8988T (cell line): Measurements from ENCODE around the gene SLC25A5.
A peak's percentile ranks its signal among the peaks of the same experiment; 100 is the strongest.
"Not testable (repeated sequence)": the region's sequence is repeated elsewhere in the genome, so short reads cannot be mapped to it uniquely, and the experiment has no call there.

ENCODE experiments used
- DNase-seq: peaks from one replicate; pipeline ENCODE4 v3.0.0; 2011

Gene SLC25A5

DNA sequence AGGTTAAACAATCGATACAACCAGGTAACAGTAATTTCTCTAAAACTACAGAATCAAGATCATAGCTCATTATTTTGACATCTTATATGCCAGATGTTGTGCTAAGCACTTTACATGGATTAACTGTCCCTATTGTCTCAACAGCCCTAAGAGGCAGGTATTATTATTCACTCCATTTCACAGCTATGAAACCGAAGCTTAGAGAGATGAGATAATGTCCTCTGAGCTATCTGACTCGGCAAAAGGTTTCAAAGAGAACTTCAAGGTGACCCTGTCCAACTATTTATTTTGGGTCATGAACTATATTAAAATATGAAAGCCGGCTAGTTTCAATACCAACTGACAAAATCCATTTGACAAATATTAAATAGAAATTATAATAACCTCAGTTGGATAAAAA, 10.3 kb downstream of the SLC25A5 start:
- DNase-seq, result no peak

DNA sequence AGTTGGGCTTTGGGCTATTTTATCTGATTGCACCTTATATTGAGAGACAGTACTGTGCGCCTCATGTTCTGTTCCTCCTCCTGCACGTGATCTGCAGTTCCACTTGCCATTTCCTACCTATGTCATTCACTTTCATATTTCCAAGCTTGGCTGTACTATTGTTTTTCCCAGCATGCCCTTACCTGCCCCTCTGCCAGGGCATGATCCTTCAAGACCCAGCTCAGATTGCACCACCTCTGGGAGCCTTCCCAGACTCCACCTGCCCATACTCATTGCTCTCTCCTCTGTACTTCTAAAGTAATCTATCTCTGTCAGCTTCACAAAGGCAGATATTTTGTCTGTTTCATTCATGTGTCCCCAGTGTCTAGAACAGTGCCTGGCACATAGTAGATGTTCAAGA, 11.6 kb downstream of the SLC25A5 start:
- DNase-seq, result no peak

DNA sequence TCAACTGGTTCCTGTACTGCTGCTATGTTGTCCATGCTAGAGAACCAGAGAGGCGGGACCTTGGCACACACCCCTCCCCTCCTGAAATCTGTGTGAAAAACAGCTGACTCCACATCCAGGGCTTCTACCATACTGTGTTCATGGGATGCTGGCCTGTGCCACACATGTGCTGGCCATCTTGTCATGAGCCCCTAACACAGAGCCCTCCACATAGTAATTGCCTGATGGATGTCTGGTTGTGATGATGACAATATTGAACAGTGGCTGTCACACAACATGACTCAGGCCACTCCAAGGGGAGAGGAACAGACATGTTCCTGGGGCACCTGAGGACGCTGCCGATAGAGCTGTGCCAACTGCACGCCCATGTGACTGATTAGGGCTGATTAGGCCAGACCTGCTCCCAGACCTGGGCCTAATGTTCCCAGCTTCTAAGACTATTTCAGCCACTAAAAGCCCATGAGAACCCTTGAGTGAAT, 13.1 kb downstream of the SLC25A5 start:
- DNase-seq, result no peak

DNA sequence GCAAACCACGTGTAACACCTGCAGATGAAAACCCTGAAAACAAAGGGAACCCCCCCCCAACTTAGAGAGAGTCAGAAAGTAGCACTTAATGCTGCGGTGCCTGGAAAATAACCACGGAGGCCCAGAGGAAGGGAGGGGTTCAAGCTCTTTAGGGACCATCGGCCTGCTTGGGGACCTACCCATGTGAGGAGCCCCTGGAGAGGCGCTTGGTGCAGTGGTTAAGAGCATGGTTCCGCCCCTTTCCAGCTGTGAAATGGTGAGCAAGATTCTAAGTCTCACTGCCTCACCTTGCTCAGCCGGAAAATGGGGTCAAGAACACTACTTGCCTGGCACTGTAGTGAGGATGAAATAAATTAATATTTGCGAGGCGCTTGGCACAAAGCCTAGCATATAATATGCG, 13.8 kb downstream of the SLC25A5 start:
- no peak for DNase-seq

GRCh38 chrX:119482481-119483480, 14.5 kb downstream of the SLC25A5 start:
- DNase-seq, result peak; percentile 45

DNA sequence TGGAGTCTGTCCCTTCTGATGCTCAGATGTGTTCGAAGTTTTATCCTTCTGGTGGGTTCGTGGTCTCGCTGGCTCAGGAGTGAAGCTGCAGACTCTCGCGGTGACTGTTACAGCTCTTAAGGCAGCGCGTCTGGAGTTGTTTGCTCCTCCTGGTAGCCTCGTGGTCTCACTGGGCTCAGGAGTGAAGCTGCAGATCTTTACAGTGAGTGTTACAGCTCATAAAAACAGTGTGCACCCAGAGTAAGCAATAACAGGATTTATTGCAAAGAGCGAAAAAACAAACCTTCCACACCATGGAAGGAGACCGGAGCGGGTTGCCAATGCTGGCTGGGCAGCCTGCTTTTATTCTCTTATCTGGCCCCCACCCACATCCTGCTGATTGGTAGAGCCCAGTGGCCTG, 18.5 kb downstream of the SLC25A5 start:
- DNase-seq, result no peak

GRCh38 chrX:119487766-119488165, 19.5 kb downstream of the SLC25A5 start:
- not testable (repeated sequence) for DNase-seq

DNA sequence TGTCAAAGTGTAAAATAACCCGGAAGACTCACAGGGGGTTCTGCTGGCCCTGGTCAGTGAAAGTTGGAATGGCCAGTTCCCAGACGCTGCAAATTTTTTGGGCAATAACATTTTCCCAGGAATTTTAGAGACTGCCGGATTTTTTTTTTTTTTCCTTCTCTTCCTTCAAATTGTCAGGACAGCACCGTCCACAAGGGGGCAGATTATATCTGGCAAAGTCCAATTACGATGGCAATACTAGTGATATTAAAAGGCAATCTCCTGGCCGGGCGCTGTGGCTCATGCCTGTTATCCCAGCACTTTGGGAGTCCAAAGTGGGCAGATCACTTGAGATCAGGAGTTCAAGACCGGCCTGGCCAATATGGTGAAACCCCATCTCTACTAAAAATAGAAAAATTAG, 20.5 kb downstream of the SLC25A5 start:
- DNase-seq, result peak; percentile 46

DNA sequence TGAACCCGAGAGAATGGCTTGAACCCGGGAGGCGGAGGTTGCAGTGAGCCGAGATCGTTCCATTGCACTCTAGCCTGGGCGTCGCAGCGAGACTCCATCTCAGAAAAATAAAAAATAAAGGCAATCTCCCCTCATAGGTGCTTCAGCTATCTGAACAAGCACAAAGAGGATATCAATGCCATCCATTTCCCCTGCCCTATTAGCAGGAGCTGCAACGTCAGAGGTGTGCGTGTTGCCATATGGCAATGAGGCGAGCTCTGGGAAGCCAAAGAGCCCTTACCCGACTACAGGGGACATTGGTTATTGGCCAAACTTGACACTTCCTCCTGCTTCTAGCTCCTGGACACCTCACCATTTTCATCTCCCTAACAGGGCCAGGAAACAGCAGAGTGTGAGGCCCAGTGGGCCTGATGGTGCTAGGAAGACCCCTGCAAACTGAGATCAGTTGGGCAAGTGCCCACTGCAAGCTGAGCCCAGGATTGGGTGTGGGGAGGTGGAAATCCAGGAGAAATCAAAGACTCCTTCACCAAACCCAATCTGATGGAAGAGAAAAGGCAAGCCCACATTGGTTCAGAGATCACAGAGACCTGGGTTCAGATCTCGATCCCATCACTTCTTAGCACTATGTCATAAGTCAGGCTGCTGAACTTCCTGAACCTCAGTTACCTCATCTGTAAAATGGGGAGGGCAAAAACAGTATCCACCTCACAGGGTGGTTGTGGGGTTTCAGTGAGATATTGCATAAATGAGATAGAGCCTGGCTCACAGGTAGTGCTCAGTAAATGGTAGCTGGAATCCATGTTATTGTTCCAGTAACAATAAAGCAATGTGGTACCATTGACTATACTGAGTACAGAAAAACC, 21.2 kb downstream of the SLC25A5 start:
- DNase-seq, result no peak

DNA sequence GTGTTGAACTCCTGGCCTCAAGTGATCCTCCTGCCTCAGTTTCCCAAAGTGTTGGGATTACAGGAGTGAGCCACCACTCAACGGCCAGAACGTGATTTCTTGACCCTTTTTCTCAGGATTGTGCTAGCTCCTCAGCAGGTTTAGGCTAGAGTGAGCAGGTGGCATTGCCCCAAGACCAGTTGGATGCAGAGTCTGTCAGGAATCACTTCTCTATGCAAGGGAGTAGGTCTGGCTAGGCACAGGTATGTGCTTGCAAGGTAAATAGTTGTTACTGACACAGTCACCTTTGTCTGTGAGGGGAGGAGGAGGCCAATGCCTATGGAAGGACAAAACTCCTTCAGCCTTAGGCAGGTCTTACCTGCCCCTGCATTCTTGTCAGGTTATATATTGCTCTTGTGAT, 24.2 kb downstream of the SLC25A5 start:
- no peak for DNase-seq

- DNase-seq, result not testable (repeated sequence)
These were observed 25.7 kb downstream of the SLC25A5 start for GRCh38 chrX:119493851-119494495.

DNA sequence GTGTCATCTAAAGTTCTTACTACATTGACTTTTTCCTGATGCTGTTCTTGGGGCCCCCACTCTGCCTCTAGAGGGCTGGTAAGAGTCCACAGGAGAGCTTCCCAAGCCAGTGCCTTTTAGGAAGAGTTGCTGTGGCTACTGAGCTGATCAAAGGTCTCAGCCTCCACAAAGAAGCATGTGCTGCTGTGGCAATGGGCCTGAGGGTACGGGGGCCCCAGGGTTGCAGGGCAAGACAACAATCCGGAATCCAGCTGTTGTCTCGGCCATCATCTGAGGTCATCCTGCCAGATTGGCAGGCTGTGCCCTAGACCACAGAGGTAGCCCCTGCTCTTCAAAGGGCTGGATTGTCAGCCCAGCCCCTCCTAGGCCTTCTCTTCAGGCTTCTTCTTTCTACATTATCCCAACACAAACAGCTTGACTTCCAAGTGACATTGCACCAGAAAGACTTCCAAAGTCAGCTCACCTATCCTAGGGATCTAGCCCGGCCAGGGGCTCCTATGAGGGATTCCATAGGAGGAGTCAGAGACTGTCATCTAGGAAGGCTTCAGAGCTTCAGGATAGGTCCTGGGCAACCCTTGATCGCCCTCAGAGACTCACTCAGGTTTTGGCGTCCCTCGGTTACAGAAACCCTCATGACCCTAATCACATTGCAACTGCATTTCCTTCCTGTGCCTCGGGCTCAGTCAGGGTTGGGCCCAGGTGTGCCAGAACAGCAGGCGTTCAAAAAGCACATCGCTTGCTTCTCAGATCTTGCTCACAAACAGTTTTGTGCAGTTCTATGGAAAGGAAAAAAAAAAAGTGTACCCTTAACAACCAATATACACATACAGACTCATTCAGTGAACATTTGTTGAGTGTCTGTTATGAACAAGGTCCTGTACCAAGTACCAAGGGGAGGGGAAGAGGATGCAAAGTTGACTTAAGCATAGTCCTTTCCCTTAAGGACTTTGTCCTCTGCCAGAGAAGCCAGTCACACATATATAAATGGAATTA, 27.8 kb downstream of the SLC25A5 start:
- no peak for DNase-seq

- no peak for DNase-seq
These were observed 28.9 kb downstream of the SLC25A5 start for GRCh38 chrX:119497185-119497584.

- DNase-seq, result no peak
These were observed 32.0 kb downstream of the SLC25A5 start for GRCh38 chrX:119500061-119500800.

DNA sequence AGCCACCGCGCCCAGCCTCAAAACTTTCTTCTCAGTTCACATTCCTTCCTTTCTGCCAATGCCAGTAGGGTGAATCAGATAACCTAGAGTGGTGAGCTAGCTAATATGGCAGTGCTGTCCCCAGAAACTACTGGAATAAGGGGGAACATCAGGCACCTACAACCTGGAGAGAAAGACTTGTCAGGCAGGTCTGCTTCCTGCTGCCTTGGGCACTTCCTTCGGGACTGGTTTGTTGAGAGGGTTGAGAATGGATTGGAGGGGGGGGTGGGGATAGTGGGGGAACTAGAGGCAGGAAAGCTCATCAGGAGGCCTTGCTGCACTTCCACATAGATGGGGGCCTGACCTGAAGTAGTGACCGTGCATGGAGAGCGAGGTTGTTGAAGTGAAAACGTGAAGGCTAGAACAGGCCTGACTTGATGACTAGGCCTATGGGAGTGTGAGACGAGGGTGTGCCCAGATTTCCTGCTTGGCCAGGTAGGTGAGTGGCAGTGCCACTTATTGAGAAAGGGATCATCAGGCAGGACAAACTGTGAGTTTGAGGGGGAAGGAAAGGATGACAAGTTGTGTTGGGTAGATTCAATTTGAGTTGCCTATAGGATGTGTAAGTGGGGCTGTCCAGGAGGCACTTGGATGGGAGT, 33.4 kb downstream of the SLC25A5 start:
- no peak for DNase-seq

- DNase-seq, result no peak
These were observed 34.7 kb downstream of the SLC25A5 start for GRCh38 chrX:119502727-119503483.

- peak; percentile 55 for DNase-seq
These were observed 35.2 kb downstream of the SLC25A5 start for GRCh38 chrX:119503484-119503861.

- DNase-seq, result not testable (repeated sequence)
These were observed 36.9 kb downstream of the SLC25A5 start for GRCh38 chrX:119505145-119505544.

GRCh38 chrX:119505945-119506344, 37.7 kb downstream of the SLC25A5 start:
- DNase-seq, result no peak

DNA sequence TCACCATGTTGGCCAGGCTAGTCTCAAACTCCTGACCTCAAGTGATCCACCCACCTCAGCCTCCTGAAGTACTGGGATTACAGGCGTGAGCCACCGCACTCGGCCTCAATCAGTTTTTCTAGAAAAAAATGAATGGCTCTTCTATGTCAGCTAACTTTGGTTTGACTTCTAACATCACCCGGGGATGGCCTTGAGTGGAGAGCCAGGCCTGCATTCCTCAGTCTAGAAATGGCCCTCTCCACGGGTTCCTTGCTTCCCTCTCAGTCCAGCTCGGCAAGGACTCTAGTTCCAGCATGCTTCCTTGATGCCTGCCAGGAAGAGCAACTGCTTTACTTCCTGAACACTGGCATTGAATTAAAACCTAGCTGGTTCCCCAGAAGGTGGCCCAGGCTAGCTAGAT, 39.0 kb downstream of the SLC25A5 start:
- no peak for DNase-seq
